Mesendoderm (in vitro differentiated cells): ENCODE data around the gene GRIK1.
A peak's percentile ranks its signal among the peaks of the same experiment; 100 is the strongest.
"Not testable (repeated sequence)": the region's sequence is repeated elsewhere in the genome, so short reads cannot be mapped to it uniquely, and the experiment has no call there.

Experiments
- DNase-seq: peaks from one replicate; pipeline ENCODE4 v3.0.0; 2013
- H2AK5ac ChIP-seq: 2 replicates; pipeline ENCODE4 v1.6.1; 2013; ENCODE audit warnings: low read length, inconsistent platforms
- H2BK120ac ChIP-seq: 2 replicates; pipeline ENCODE4 v1.6.1; 2013; ENCODE audit warnings: low read depth, mild to moderate bottlenecking, low read length, moderate library complexity, mixed read lengths
- H2BK15ac ChIP-seq: replicated peaks from 2 replicates; pipeline ENCODE4 v1.6.1; 2013; ENCODE audit warnings: low read depth, mild to moderate bottlenecking, moderate library complexity
- H2BK5ac ChIP-seq: 2 replicates; pipeline ENCODE4 v1.6.1; 2013; ENCODE audit warnings: low read length, inconsistent platforms
- H3K18ac ChIP-seq: 2 replicates; pipeline ENCODE4 v1.6.1; 2013; ENCODE audit warnings: mild to moderate bottlenecking, low read length, mixed read lengths
- H3K23ac ChIP-seq: one replicate; pipeline ENCODE4 v1.6.1; 2013; ENCODE audit warnings: low read length
- H3K27ac ChIP-seq: 2 replicates; pipeline ENCODE4 v1.5.1; 2013; ENCODE audit warnings: low read depth, mild to moderate bottlenecking, inconsistent platforms, low read length, moderate library complexity
- H3K27me3 ChIP-seq: 2 replicates; pipeline ENCODE4 v1.6.1; 2013; ENCODE audit warnings: low read length, control low read depth, mild to moderate bottlenecking, inconsistent platforms; ENCODE audit not compliant: insufficient read depth, poor library complexity
- H3K36me3 ChIP-seq: 2 replicates; pipeline ENCODE4 v1.6.1; 2013; ENCODE audit warnings: low read length, inconsistent platforms; ENCODE audit not compliant: control insufficient read depth, insufficient read depth
- H3K4ac ChIP-seq: one replicate; pipeline ENCODE4 v1.6.1; 2013; ENCODE audit warnings: low read depth, mild to moderate bottlenecking, low read length, moderate library complexity
- H3K4me1 ChIP-seq: 2 replicates; pipeline ENCODE4 v1.6.1; 2013; ENCODE audit warnings: low read depth, low read length, inconsistent platforms; ENCODE audit not compliant: control insufficient read depth
- H3K4me2 ChIP-seq: 2 replicates; pipeline ENCODE4 v1.6.1; 2013; ENCODE audit warnings: low read length
- H3K4me3 ChIP-seq: 2 replicates; pipeline ENCODE4 v1.5.1; 2013; ENCODE audit warnings: mild to moderate bottlenecking, low read length
- H3K56ac ChIP-seq: one replicate; pipeline ENCODE4 v1.6.1; 2013; ENCODE audit warnings: low read length
- H3K79me1 ChIP-seq: 2 replicates; pipeline ENCODE4 v1.6.1; 2013; ENCODE audit warnings: low read length, inconsistent platforms
- H3K79me2 ChIP-seq: 2 replicates; pipeline ENCODE4 v1.6.1; 2013; ENCODE audit warnings: mild to moderate bottlenecking, low read length; ENCODE audit not compliant: control insufficient read depth, insufficient read depth
- H3K9ac ChIP-seq: 2 replicates; pipeline ENCODE4 v1.6.1; 2013; ENCODE audit warnings: low read length, inconsistent platforms
- H4K5ac ChIP-seq: one replicate; pipeline ENCODE4 v1.6.1; 2013; ENCODE audit warnings: low read length
- H4K8ac ChIP-seq: one replicate; pipeline ENCODE4 v1.6.1; 2013; ENCODE audit warnings: low read depth, mild to moderate bottlenecking, control low read depth, low read length, moderate library complexity
- WGBS: extraction: QIAGEN DNeasy Blood & Tissue Kit; methylation state at CpG from one replicate; pipeline ENCODE4 v1.1.7; 2013; ENCODE audit warnings: low lambda C conversion rate, missing lambda C conversion rate; ENCODE audit not compliant: insufficient coverage; ENCODE audit errors: extremely low coverage; 5-methylcytosine and 5-hydroxymethylcytosine counted together

The GRIK1 gene

DNA sequence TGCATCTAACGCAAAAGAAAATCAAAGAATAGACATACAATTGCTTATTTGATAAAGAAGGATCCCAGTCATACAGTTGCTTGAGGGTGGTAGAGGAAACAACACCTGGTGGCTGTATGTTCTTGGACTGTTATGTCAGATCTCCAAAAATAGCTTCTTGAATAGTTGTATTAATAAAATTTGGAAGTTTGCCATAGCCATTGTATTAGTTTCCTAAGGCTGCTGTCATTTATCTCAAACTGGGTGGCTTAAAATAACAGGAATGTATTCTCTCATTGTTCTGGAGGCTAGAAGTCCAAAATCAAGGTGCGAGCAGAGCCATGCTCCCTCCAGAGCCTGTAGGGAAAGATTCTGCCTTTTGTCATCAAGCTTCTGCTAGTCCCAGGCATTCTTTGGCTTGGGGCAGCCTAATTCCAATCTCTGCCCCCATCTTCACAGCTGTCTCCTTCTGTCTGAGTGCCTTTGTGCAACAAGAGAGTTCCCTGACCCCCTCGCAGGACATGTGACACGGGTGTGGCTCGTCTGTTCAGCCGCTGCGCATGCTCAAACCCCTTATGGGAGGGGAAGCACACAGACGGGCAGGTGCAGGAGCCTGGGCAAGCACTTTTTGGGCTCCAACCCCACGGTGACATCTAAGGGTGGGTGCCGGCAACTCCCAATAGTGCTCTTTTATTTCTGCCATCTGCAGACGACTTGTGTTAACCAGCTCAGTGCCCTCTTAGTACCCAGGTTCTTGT lies 21.7 kb upstream of the GRIK1 start:
- Histone ChIP-seq H3K18ac (no peak overlapping the region), H3K27me3 (no peaks in the 10 kb centered on the region), H3K23ac (no peak overlapping the region), H4K8ac (no peak overlapping the region), H2AK5ac (no peak overlapping the region), H4K5ac (no peak overlapping the region), H3K4ac (no peak overlapping the region), H2BK5ac (no peak overlapping the region), H3K79me1 (no peaks in the 10 kb centered on the region), H3K79me2 (no peaks in the 10 kb centered on the region), H2BK15ac (no peak overlapping the region), H3K36me3 (no peaks in the 10 kb centered on the region), H3K4me2 (no peak overlapping the region), H3K4me1 (no peaks in the 10 kb centered on the region), H2BK120ac (no peak overlapping the region), H3K56ac (no peak overlapping the region), H3K9ac (no peak overlapping the region), H3K4me3 (no peak overlapping the region), H3K27ac (no peak overlapping the region)
- WGBS, result 100% methylated on average over 1 of the region's 11 CpGs
- DNase-seq, result no peak

DNA sequence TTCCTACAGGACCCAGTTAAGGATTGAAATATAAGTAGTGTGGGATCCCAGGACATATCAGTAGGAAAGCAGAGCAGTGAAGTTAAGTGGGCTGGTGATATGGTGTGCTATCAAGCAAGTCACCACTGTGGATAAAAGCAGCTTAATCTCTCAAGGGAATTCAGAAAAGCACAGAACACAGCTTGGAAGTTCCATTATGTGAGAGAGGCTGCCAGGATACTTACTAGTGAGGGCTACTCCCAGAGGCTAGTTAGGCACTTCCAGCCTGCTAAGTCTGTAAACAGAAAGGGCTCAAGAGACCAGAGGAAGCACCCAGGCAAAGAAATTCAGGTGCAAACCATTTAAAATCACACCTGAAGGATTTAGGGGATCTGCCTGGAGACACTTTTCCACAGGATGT lies 18.8 kb upstream of the GRIK1 start:
- no peak overlapping the region for H4K5ac ChIP-seq
- H3K79me1 ChIP-seq, result no peaks in the 10 kb centered on the region
- H2BK15ac ChIP-seq, result no peak overlapping the region
- no peaks in the 10 kb centered on the region for H3K4me1 ChIP-seq
- H4K8ac ChIP-seq, result no peak overlapping the region
- DNase-seq, result no peak
- H3K56ac ChIP-seq, result no peak overlapping the region
- H3K18ac ChIP-seq, result no peak overlapping the region
- H3K36me3 ChIP-seq, result no peaks in the 10 kb centered on the region
- H2BK120ac ChIP-seq, result no peak overlapping the region
- H3K27me3 ChIP-seq, result no peaks in the 10 kb centered on the region
- H3K79me2 ChIP-seq, result no peaks in the 10 kb centered on the region
- H3K4me3 ChIP-seq, result no peak overlapping the region
- no peak overlapping the region for H2AK5ac ChIP-seq
- H3K9ac ChIP-seq, result no peak overlapping the region
- H3K23ac ChIP-seq, result no peak overlapping the region
- no peak overlapping the region for H3K4me2 ChIP-seq
- no peak overlapping the region for H2BK5ac ChIP-seq
- H3K27ac ChIP-seq, result no peak overlapping the region
- no peak overlapping the region for H3K4ac ChIP-seq

DNA sequence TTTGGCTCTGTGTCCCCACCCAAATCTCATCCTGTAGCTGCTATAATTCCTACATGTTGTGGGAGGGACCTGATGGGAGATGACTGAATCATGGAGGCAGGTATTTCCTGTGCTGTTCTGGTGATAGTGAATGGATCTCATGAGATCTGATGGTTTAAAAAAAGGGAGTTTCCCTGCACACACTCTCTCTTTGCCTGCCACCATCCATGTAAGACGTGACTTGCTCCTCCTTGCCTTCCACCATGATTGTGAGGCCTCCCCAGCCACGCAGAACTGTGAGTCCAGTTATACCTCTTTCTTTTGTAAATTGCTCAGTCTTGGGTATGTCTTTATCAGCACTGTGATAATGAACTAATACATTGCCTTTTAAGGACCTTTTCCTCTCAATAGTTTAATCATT lies 18.2 kb upstream of the GRIK1 start:
- H3K36me3 ChIP-seq, H2BK15ac ChIP-seq, H3K79me2 ChIP-seq, H4K8ac ChIP-seq, H3K23ac ChIP-seq, H3K9ac ChIP-seq, H3K18ac ChIP-seq, H2AK5ac ChIP-seq, H3K4me1 ChIP-seq, H3K79me1 ChIP-seq, H3K4me2 ChIP-seq, H4K5ac ChIP-seq, H3K4ac ChIP-seq, H3K56ac ChIP-seq, H3K27me3 ChIP-seq, H2BK120ac ChIP-seq, DNase-seq, H2BK5ac ChIP-seq, H3K27ac ChIP-seq, H3K4me3 ChIP-seq: not testable (repeated sequence)
- no CpG with 5 or more reads among the region's 2 CpGs for WGBS

DNA sequence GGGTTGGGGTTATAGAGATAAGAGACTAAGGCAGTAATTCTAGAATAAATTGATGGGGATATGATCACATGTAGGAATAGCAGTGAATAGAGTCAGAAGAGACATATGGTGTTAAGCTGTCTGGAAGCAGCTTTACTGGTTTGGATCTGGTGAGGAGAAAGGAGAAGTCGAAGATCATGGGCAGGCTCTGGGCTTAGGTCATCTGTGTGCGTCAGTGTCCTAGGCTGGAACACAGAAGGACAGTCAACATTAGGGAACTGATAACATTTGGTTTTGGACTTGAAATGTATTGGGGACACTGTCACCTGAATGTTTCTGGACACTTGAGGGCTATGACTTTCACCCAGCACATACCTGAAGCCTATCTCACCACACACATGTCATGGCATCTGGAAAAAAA lies 13.9 kb upstream of the GRIK1 start:
- peak overlapping the region; percentile 20 for H3K23ac ChIP-seq
- no peak overlapping the region for H3K56ac ChIP-seq
- DNase-seq, result no peak
- H4K8ac ChIP-seq, result no peak overlapping the region
- H2AK5ac ChIP-seq, result no peak overlapping the region
- no peak overlapping the region for H3K9ac ChIP-seq
- H3K27ac ChIP-seq, result no peak overlapping the region
- no peak overlapping the region for H4K5ac ChIP-seq
- no peaks in the 10 kb centered on the region for H3K27me3 ChIP-seq
- H3K79me1 ChIP-seq, result no peaks in the 10 kb centered on the region
- H2BK120ac ChIP-seq, result no peak overlapping the region
- no peak overlapping the region for H3K18ac ChIP-seq
- no peak overlapping the region for H2BK15ac ChIP-seq
- no peak overlapping the region for H3K4ac ChIP-seq
- no peak overlapping the region for H3K4me3 ChIP-seq
- H2BK5ac ChIP-seq, result no peak overlapping the region
- H3K4me2 ChIP-seq, result no peak overlapping the region
- WGBS, result no CpG with 5 or more reads among the region's 2 CpGs
- H3K36me3 ChIP-seq, result no peaks in the 10 kb centered on the region
- no peaks in the 10 kb centered on the region for H3K79me2 ChIP-seq
- H3K4me1 ChIP-seq, result no peaks in the 10 kb centered on the region

DNA sequence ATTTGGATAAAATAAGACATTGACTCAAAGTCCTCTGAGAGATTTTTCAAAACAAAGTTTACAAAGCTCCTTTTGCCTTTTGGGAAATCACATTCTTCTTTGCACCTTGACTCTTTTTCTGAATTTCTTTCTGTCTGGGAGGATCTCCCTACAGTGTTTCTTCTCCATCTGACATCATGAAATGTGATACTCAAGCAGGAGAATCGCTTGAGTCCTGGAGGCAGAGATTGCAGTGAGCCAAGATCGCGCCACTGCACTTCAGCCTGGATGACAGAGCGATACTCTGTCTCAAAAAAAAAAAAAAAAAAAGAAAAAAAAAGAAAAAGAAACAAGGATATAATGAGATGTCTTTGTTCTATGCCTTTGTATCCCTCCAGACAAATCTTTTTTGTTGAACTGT lies 13.3 kb upstream of the GRIK1 start:
- Histone ChIP-seq H3K56ac (no peak overlapping the region), H3K27ac (no peak overlapping the region), H3K79me2 (no peaks in the 10 kb centered on the region), H4K5ac (no peak overlapping the region), H2BK5ac (no peak overlapping the region), H3K4ac (no peak overlapping the region), H3K4me3 (no peak overlapping the region), H2BK120ac (no peak overlapping the region), H3K18ac (no peak overlapping the region), H3K23ac (no peak overlapping the region), H4K8ac (no peak overlapping the region), H3K79me1 (no peaks in the 10 kb centered on the region), H2BK15ac (no peak overlapping the region), H2AK5ac (no peak overlapping the region), H3K4me2 (no peak overlapping the region), H3K4me1 (no peaks in the 10 kb centered on the region), H3K36me3 (no peaks in the 10 kb centered on the region), H3K9ac (no peak overlapping the region), H3K27me3 (no peaks in the 10 kb centered on the region)
- peak; percentile 16 for DNase-seq
- no CpG with 5 or more reads among the region's 4 CpGs for WGBS

DNA sequence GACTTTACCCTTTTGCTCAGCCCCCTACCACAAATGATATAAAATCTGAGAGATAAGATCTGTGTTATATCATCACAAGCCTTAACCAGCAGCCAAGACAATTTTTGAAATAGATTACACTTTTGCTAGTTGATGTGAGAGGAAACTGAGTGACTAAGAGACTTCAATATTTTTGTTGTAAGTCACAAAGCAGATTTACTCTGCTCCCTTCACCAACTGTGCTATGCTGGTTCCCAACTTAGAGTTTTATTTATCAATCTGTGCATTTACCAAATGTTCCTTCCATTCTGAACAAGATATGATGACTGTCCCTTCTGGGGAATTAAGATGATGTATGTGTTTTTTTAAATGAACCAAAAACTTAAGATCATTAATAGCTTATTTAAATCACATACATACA lies 12.1 kb upstream of the GRIK1 start:
- H3K4ac ChIP-seq, result no peak overlapping the region
- H3K79me1 ChIP-seq, result no peaks in the 10 kb centered on the region
- H2BK120ac ChIP-seq, result no peak overlapping the region
- no peaks in the 10 kb centered on the region for H3K27me3 ChIP-seq
- no peak overlapping the region for H3K4me3 ChIP-seq
- no peak for DNase-seq
- H3K56ac ChIP-seq, result no peak overlapping the region
- H2BK5ac ChIP-seq, result no peak overlapping the region
- H3K18ac ChIP-seq, result no peak overlapping the region
- H3K79me2 ChIP-seq, result no peaks in the 10 kb centered on the region
- no peak overlapping the region for H2AK5ac ChIP-seq
- H3K9ac ChIP-seq, result no peak overlapping the region
- no peak overlapping the region for H3K23ac ChIP-seq
- H3K36me3 ChIP-seq, result no peaks in the 10 kb centered on the region
- no peak overlapping the region for H3K27ac ChIP-seq
- H4K5ac ChIP-seq, result no peak overlapping the region
- no peak overlapping the region for H4K8ac ChIP-seq
- no peaks in the 10 kb centered on the region for H3K4me1 ChIP-seq
- H3K4me2 ChIP-seq, result no peak overlapping the region
- no peak overlapping the region for H2BK15ac ChIP-seq
